Fibroblast of lung (primary cell): Measurements from ENCODE around the gene GPC6. TPM values are rescaled to one million over a fixed set of nuclear protein-coding genes. Genes with fewer than 3 reads are reported as not detected.
A peak's percentile ranks its signal among the peaks of the same experiment; 100 is the strongest.

Experiments used
- DNase-seq, 2 donors: peaks; one replicate each; pipeline versions ENCODE4 v3.0.0 to v3.0.0-alpha.2; 2010; ENCODE audit warnings: low read depth in 2 of 2
- H2AFZ ChIP-seq: 2 replicates; pipeline ENCODE4 v1.5.1; 2012; ENCODE audit warnings: low read length, control low read depth, inconsistent platforms
- H3K27ac ChIP-seq: 2 replicates; pipeline ENCODE4 v1.5.1; 2011; ENCODE audit warnings: low read length, control low read depth; ENCODE audit not compliant: insufficient read depth
- H3K27me3 ChIP-seq: 2 replicates; pipeline ENCODE4 v1.5.1; 2011; ENCODE audit warnings: mild to moderate bottlenecking, low read length; ENCODE audit not compliant: control insufficient read depth, insufficient read depth
- H3K36me3 ChIP-seq: 2 replicates; pipeline ENCODE4 v1.5.1; 2011; ENCODE audit warnings: low read length; ENCODE audit not compliant: control insufficient read depth, insufficient read depth
- H3K4me1 ChIP-seq: 2 replicates; pipeline ENCODE4 v1.5.1; 2011; ENCODE audit warnings: low read length; ENCODE audit not compliant: control insufficient read depth, insufficient read depth; ENCODE audit errors: extremely low read depth
- H3K4me2 ChIP-seq: 2 replicates; pipeline ENCODE4 v1.5.1; 2011; ENCODE audit warnings: low read length, control low read depth; ENCODE audit not compliant: insufficient read depth; ENCODE audit errors: extremely low read depth
- H3K4me3 ChIP-seq, 4 experiments: fragments of 200-600 bp in 1 of 4; sonication (generic) in 1 of 4; replicated peaks in 1 of 4; 2 replicates each; pipeline ENCODE4 v1.5.1; 2011 to 2016; ENCODE audit warnings: low read length in 4 of 4, low read depth in 3 of 4, mild to moderate bottlenecking in 3 of 4, control low read depth in 2 of 4, inconsistent platforms in 1 of 4, mixed read lengths in 1 of 4; ENCODE audit not compliant: insufficient read depth in 1 of 4; ENCODE audit errors: control extremely low read depth in 1 of 4
- H3K79me2 ChIP-seq: 2 replicates; pipeline ENCODE4 v1.5.1; 2012; ENCODE audit warnings: mild to moderate bottlenecking, low read length, inconsistent platforms; ENCODE audit not compliant: control insufficient read depth, insufficient read depth
- H3K9ac ChIP-seq: 2 replicates; pipeline ENCODE4 v1.5.1; 2011; ENCODE audit warnings: mild to moderate bottlenecking, low read length, control low read depth; ENCODE audit not compliant: insufficient read depth
- H3K9me3 ChIP-seq: 2 replicates; pipeline ENCODE4 v1.5.1; 2012; ENCODE audit warnings: low read depth, low read length; ENCODE audit not compliant: control insufficient read depth, insufficient read depth
- H4K20me1 ChIP-seq: 2 replicates; pipeline ENCODE4 v1.5.1; 2011; ENCODE audit warnings: low read length; ENCODE audit not compliant: control insufficient read depth, insufficient read depth; ENCODE audit errors: extremely low read depth
- CTCF ChIP-seq, 2 donors: IDR thresholded peaks in 1 of 2; conservative IDR thresholded peaks in 1 of 2; 1 replicate in 1 of 2; 2 replicates in 1 of 2; pipeline ENCODE4 v1.5.1; 2011 to 2012; ENCODE audit warnings: low read length in 2 of 2, control low read depth in 1 of 2, inconsistent platforms in 1 of 2, low read depth in 1 of 2, mild to moderate bottlenecking in 1 of 2
- EZH2 ChIP-seq: IDR thresholded peaks from 2 replicates; pipeline ENCODE4 v1.5.1; 2012; ENCODE audit warnings: low read length, control low read depth, mild to moderate bottlenecking; ENCODE audit errors: missing control alignments
- polyA plus RNA-seq, 2 donors: library from polyadenylated mRNA; depleted of rRNA in 1 of 2; stranded (reverse) in 1 of 2; unstranded in 1 of 2; fragments of >200 nt; gene quantifications; 2 replicates each; pipeline ENCODE4 v1.2.1, GENCODE V29; 2011 to 2012; ENCODE audit warnings: missing spikeins in 1 of 2
- total RNA-seq: library from RNA; depleted of rRNA; stranded (reverse); fragments of >200 nt; gene quantifications from 2 replicates; pipeline ENCODE4 v1.2.1, GENCODE V29; 2014

GPC6 gene
- total and polyA plus RNA-seq, 2 donors (not counting 1 experiment from before 2014, with no cell fraction given): 11.2 to 33.7 TPM

- no peak overlapping the region for H3K4me2 ChIP-seq
- no peak for DNase-seq
- no peak overlapping the region for H3K4me3 ChIP-seq
- no peaks in the 10 kb centered on the region for H3K79me2 ChIP-seq
- no peak overlapping the region for H2AFZ ChIP-seq
- no peak for TF ChIP-seq EZH2
- no peak for TF ChIP-seq CTCF (conservative IDR thresholded peaks at IDR 0.05 in 1 of 2, IDR thresholded peaks at IDR 0.05 in 1 of 2; ENCODE audit: low read depth in 1 of 2, low read length in 2 of 2)
- H3K27me3 ChIP-seq: no peaks in the 10 kb centered on the region
- H3K9ac ChIP-seq: no peak overlapping the region
- H4K20me1 ChIP-seq: no peaks in the 10 kb centered on the region
- no peak overlapping the region for H3K27ac ChIP-seq
- H3K36me3 ChIP-seq: no peaks in the 10 kb centered on the region
- no peaks in the 10 kb centered on the region for H3K4me1 ChIP-seq
- H3K9me3 ChIP-seq: no peaks in the 10 kb centered on the region
These were observed 749.9 kb downstream of the GPC6 start for GRCh38 chr13:93976528-93976927.

- peak in 1 of 2 donors; percentile 72 for DNase-seq
- Histone ChIP-seq H3K4me1 (no peaks in the 10 kb centered on the region), H4K20me1 (no peaks in the 10 kb centered on the region), H3K4me2 (no peak overlapping the region), H2AFZ (no peak overlapping the region), H3K9ac (no peak overlapping the region), H3K9me3 (no peaks in the 10 kb centered on the region), H3K36me3 (no peaks in the 10 kb centered on the region), H3K27ac (no peak overlapping the region), H3K79me2 (no peaks in the 10 kb centered on the region), H3K27me3 (no peaks in the 10 kb centered on the region), H3K4me3 (no peak overlapping the region)
- TF ChIP-seq CTCF (conservative IDR thresholded peaks at IDR 0.05 in 1 of 2, IDR thresholded peaks at IDR 0.05 in 1 of 2; ENCODE audit: low read depth in 1 of 2, low read length in 2 of 2): no peak
- TF ChIP-seq EZH2: no peak
These were observed 751.4 kb downstream of the GPC6 start for GRCh38 chr13:93977986-93978385.

- Histone ChIP-seq H3K4me1 (no peaks in the 10 kb centered on the region), H3K4me2 (no peak overlapping the region), H3K79me2 (no peaks in the 10 kb centered on the region), H2AFZ (no peak overlapping the region), H3K27ac (no peak overlapping the region), H4K20me1 (no peaks in the 10 kb centered on the region), H3K9ac (no peak overlapping the region), H3K9me3 (no peaks in the 10 kb centered on the region), H3K36me3 (no peaks in the 10 kb centered on the region), H3K4me3 (no peak overlapping the region), H3K27me3 (no peaks in the 10 kb centered on the region)
- DNase-seq: no peak
- no peak for TF ChIP-seq CTCF (conservative IDR thresholded peaks at IDR 0.05 in 1 of 2, IDR thresholded peaks at IDR 0.05 in 1 of 2; ENCODE audit: low read depth in 1 of 2, low read length in 2 of 2)
- TF ChIP-seq EZH2: no peak
These were observed 754.9 kb downstream of the GPC6 start for GRCh38 chr13:93981426-93981977.
